ENCODE results near the gene TMTC3. TPM values are rescaled to one million over a fixed set of nuclear protein-coding genes. Genes with fewer than 3 reads are reported as not detected.

Gene TMTC3
- polyA plus RNA-seq, 1 of the 3 experiments (the other 2 are of a cell fraction): 2.8 TPM

DNA sequence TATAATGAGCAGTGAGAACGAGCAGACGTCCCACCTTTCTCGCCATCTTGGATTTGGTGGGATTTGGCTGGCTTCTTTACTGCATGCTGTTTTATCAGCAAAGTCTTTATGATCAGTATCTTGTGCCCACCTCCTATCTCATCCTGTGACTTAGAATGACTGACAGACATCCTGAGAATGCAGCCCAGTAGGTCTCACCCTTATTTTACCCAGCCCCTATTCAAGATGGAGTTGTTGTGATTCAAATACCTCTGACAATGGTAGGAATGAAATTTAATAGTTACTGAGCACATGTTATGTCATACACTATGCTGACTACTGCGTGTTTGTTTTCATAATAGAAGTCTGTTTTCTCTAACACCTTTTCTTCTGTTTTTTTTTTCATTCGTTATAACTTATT lies 1.9 kb downstream of the TMTC3 start (continued):
- TF ChIP-seq EZH2phosphoT487 (IDR thresholded peaks at IDR 0.05; ENCODE audit: borderline replicate concordance, low read depth): no peak

- ChIA-PET CTCF (interaction anchor here (1.0 kb wide), 1 partner anchor 849 kb away, joined by 3 read pairs; no protein-coding TSS in a partner anchor), POLR2A (no interaction called here)
Measured at GRCh38 chr12:88144546-88145468, 2.7 kb downstream of the TMTC3 start.

More at GRCh38 chr12:88144546-88145468, 2.7 kb downstream of the TMTC3 start:
- 94% methylated on average over 3 of the region's 3 CpGs for WGBS (ENCODE audit: low lambda C conversion rate)
- Histone ChIP-seq H2AFZ (ENCODE audit: low read depth) (no peak overlapping the region), H3K4me1 (ENCODE audit: control insufficient read depth in 1 of 2, insufficient read depth in 2 of 2, low read depth in 1 of 2, low read length in 1 of 2) (peaks cover 0 to 8% of the 10 kb centered on the region in 2 experiments; a peak in 3 of 4 replicates), H3K9ac (no peak overlapping the region), H3K4me2 (no peak overlapping the region), H3F3A (replicated peaks; ENCODE audit: insufficient read depth) (peaks cover 6% of the 10 kb centered on the region), H3K9me3 (no peaks in the 10 kb centered on the region), H3K36me3 (replicated peaks in 1 of 2; ENCODE audit: control insufficient read depth in 1 of 2, insufficient read depth in 2 of 2, low read length in 1 of 2) (peaks cover 4 to 22% of the 10 kb centered on the region in 2 experiments), H3K9me2 (no peaks in the 10 kb centered on the region), H3K27me3 (ENCODE audit: insufficient read depth) (no peaks in the 10 kb centered on the region), H3K27ac (ENCODE audit: low read depth in 2 of 2, low read length in 1 of 2) (no peak overlapping the region), H4K20me1 (ENCODE audit: insufficient read depth) (no peaks in the 10 kb centered on the region), H3K4me3 (ENCODE audit: low read depth in 2 of 2, low read length in 1 of 2) (no peak overlapping the region), H3K79me2 (ENCODE audit: insufficient read depth) (peaks cover 58% of the 10 kb centered on the region)
- TF ChIP-seq JUND (IDR thresholded peaks at IDR 0.05): no peak
- no peak for TF ChIP-seq EP300 (IDR thresholded peaks at IDR 0.05; ENCODE audit: borderline replicate concordance in 1 of 2, low read depth in 1 of 2, low read length in 1 of 2)
- TF ChIP-seq FOSL2 (IDR thresholded peaks at IDR 0.05; ENCODE audit: borderline replicate concordance, low read depth): no peak
- no peak for TF ChIP-seq TCF12 (IDR thresholded peaks at IDR 0.05)
- no peak for TF ChIP-seq FOXJ3 (CRISPR knock-in tag; IDR thresholded peaks at IDR 0.05)
- TF ChIP-seq USF1 (IDR thresholded peaks at IDR 0.05; ENCODE audit: borderline replicate concordance, low read depth): no peak
- no peak for TF ChIP-seq NRF1 (IDR thresholded peaks at IDR 0.05; ENCODE audit: low read depth, low read length)
- TF ChIP-seq RCOR1 (IDR thresholded peaks at IDR 0.05; ENCODE audit: low read length): no peak
- TF ChIP-seq, protein P1, sequence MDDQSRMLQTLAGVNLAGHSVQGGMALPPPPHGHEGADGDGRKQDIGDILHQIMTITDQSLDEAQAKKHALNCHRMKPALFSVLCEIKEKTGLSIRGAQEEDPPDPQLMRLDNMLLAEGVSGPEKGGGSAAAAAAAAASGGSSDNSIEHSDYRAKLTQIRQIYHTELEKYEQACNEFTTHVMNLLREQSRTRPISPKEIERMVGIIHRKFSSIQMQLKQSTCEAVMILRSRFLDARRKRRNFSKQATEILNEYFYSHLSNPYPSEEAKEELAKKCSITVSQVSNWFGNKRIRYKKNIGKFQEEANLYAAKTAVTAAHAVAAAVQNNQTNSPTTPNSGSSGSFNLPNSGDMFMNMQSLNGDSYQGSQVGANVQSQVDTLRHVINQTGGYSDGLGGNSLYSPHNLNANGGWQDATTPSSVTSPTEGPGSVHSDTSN (IDR thresholded peaks at IDR 0.05): no peak
- no peak for TF ChIP-seq IRF3 (IDR thresholded peaks at IDR 0.05; ENCODE audit: low read depth, low read length)
- no peak for TF ChIP-seq GATA2 (CRISPR knock-in tag; IDR thresholded peaks at IDR 0.05)
- TF ChIP-seq MEF2A (IDR thresholded peaks at IDR 0.05; ENCODE audit: borderline replicate concordance, low read depth): no peak
- no peak for TF ChIP-seq YY1 (IDR thresholded peaks at IDR 0.05; ENCODE audit: low read depth)
- TF ChIP-seq RFX5 (IDR thresholded peaks at IDR 0.05; ENCODE audit: low read length): no peak
- no peak for TF ChIP-seq MAX (IDR thresholded peaks at IDR 0.05; ENCODE audit: low read depth)
- TF ChIP-seq, protein P2, sequence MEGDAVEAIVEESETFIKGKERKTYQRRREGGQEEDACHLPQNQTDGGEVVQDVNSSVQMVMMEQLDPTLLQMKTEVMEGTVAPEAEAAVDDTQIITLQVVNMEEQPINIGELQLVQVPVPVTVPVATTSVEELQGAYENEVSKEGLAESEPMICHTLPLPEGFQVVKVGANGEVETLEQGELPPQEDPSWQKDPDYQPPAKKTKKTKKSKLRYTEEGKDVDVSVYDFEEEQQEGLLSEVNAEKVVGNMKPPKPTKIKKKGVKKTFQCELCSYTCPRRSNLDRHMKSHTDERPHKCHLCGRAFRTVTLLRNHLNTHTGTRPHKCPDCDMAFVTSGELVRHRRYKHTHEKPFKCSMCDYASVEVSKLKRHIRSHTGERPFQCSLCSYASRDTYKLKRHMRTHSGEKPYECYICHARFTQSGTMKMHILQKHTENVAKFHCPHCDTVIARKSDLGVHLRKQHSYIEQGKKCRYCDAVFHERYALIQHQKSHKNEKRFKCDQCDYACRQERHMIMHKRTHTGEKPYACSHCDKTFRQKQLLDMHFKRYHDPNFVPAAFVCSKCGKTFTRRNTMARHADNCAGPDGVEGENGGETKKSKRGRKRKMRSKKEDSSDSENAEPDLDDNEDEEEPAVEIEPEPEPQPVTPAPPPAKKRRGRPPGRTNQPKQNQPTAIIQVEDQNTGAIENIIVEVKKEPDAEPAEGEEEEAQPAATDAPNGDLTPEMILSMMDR (IDR thresholded peaks at IDR 0.05): no peak
- TF ChIP-seq SIN3A (IDR thresholded peaks at IDR 0.05; ENCODE audit: borderline replicate concordance, low read depth, low read length): no peak
- DNase-seq: no peak

Data from SK-N-SH (cell line).